Measurements from ENCODE around the gene TMED5.

GRCh38 chr1:93219443-93219842 is 39.2 kb upstream of the TMED5 start:
- TF ChIP-seq, protein P1, sequence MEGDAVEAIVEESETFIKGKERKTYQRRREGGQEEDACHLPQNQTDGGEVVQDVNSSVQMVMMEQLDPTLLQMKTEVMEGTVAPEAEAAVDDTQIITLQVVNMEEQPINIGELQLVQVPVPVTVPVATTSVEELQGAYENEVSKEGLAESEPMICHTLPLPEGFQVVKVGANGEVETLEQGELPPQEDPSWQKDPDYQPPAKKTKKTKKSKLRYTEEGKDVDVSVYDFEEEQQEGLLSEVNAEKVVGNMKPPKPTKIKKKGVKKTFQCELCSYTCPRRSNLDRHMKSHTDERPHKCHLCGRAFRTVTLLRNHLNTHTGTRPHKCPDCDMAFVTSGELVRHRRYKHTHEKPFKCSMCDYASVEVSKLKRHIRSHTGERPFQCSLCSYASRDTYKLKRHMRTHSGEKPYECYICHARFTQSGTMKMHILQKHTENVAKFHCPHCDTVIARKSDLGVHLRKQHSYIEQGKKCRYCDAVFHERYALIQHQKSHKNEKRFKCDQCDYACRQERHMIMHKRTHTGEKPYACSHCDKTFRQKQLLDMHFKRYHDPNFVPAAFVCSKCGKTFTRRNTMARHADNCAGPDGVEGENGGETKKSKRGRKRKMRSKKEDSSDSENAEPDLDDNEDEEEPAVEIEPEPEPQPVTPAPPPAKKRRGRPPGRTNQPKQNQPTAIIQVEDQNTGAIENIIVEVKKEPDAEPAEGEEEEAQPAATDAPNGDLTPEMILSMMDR (IDR thresholded peaks at IDR 0.05) = no peak
- no peak for TF ChIP-seq POLR2A (IDR thresholded peaks at IDR 0.05)
- no peak for TF ChIP-seq EP300 (IDR thresholded peaks at IDR 0.05)
- TF ChIP-seq POLR2AphosphoS5 (IDR thresholded peaks at IDR 0.05) = no peak
